ENCODE measurements around the gene ZNF18.

DNA sequence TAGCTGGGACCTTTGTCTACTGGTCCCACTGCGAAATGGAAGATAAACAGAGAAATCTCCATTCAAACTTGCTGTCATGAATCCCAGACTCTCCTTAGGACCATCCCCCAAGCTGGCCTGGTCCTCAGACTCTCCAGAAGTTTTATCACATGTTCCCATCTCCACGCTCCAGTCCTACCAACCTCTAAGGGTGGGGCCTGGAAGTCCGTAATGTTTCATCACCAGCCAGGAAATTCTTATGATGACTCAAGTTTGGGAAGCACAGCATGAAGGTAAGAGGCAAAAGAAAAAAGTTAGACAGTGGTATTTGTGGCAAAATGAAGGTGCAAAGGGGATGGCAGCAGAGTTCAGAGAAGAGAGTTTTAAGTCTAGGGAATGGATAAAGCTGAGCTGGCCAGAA is 52.7 kb downstream of the ZNF18 start:
- TF ChIP-seq, protein P1, sequence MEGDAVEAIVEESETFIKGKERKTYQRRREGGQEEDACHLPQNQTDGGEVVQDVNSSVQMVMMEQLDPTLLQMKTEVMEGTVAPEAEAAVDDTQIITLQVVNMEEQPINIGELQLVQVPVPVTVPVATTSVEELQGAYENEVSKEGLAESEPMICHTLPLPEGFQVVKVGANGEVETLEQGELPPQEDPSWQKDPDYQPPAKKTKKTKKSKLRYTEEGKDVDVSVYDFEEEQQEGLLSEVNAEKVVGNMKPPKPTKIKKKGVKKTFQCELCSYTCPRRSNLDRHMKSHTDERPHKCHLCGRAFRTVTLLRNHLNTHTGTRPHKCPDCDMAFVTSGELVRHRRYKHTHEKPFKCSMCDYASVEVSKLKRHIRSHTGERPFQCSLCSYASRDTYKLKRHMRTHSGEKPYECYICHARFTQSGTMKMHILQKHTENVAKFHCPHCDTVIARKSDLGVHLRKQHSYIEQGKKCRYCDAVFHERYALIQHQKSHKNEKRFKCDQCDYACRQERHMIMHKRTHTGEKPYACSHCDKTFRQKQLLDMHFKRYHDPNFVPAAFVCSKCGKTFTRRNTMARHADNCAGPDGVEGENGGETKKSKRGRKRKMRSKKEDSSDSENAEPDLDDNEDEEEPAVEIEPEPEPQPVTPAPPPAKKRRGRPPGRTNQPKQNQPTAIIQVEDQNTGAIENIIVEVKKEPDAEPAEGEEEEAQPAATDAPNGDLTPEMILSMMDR (IDR thresholded peaks at IDR 0.05; ENCODE audit: low read depth, low read length), result no peak
- TF ChIP-seq EZH2phosphoT487 (IDR thresholded peaks at IDR 0.05; ENCODE audit: low read depth), result no peak

Measured in OCI-LY3 (cell line).